ENCODE results near the gene DOK7. TPM values are rescaled to one million over a fixed set of nuclear protein-coding genes. Genes with fewer than 3 reads are reported as not detected.

The DOK7 gene
- total RNA-seq, 5 donors from 2014 or later (not counting 1 experiment from before 2014, with no cell fraction given) = 0.22 to 0.58 (median 0.36) TPM; not detected in 2

GRCh38 chr4:3481113-3481531, 18.0 kb downstream of the DOK7 start:
- no peaks in the 10 kb centered on the region for H3K9me3 ChIP-seq
- no peaks in the 10 kb centered on the region for H3K9me3 Mint-ChIP-seq
- 39% methylated on average over 5 of the region's 5 CpGs for WGBS (ENCODE audit: insufficient coverage)
- H3K27ac Mint-ChIP-seq = no peak overlapping the region
- H3K27me3 Mint-ChIP-seq = peaks cover 13 to 36% of the 10 kb centered on the region in 2 donors
- H3K4me3 ChIP-seq (ENCODE audit: control insufficient read depth in 1 of 2, extremely low read depth in 1 of 2, low read length in 1 of 2) = no peak overlapping the region
- no peaks in the 10 kb centered on the region for H3K36me3 Mint-ChIP-seq
- H3K4me1 ChIP-seq (ENCODE audit: control insufficient read depth in 1 of 2, extremely low read depth in 1 of 2, insufficient read depth in 2 of 2, low read length in 2 of 2) = peaks cover 0 to 28% of the 10 kb centered on the region in 2 experiments
- ATAC-seq (replicated peaks in 1 of 4) (peak in 1 of 4 experiments; percentile 19), DNase-seq (no peak)
- peaks cover 0 to 96% of the 10 kb centered on the region in 2 experiments for H3K27me3 ChIP-seq (replicated peaks in 1 of 2; ENCODE audit: control insufficient read depth in 2 of 2, extremely low read depth in 1 of 2, insufficient read depth in 2 of 2, low read length in 1 of 2)
- H3K36me3 ChIP-seq (ENCODE audit: control insufficient read depth in 2 of 2, extremely low read depth in 1 of 2, insufficient read depth in 1 of 2, low read length in 1 of 2) = no peaks in the 10 kb centered on the region
- H3K27ac ChIP-seq (ENCODE audit: low read length) = no peak overlapping the region
- peaks cover 0 to 6% (median 1%) of the 10 kb centered on the region in 3 donors for H3K4me1 Mint-ChIP-seq
- POLR2A ChIA-PET = no interaction called here
- no peak overlapping the region for H3K4me3 Mint-ChIP-seq
- CTCF ChIA-PET = interaction anchor here (0.8 to 1.1 kb wide), 4 partner anchors 135 to 288 kb away, joined by 3 to 6 read pairs (median 4); no protein-coding TSS in a partner anchor

- 54% methylated on average over 18 of the region's 19 CpGs for WGBS (ENCODE audit: insufficient coverage)
- no peak overlapping the region for H3K27ac ChIP-seq (ENCODE audit: low read length)
- CTCF ChIA-PET = no interaction called here
- no peak overlapping the region for H3K4me3 Mint-ChIP-seq
- H3K9me3 ChIP-seq = no peaks in the 10 kb centered on the region
- H3K4me1 Mint-ChIP-seq = peaks cover 0 to 8% (median 1%) of the 10 kb centered on the region in 3 donors
- H3K27ac Mint-ChIP-seq = no peak overlapping the region
- peaks cover 17 to 34% of the 10 kb centered on the region in 2 donors for H3K27me3 Mint-ChIP-seq
- no peak overlapping the region for H3K4me3 ChIP-seq (ENCODE audit: control insufficient read depth in 1 of 2, extremely low read depth in 1 of 2, low read length in 1 of 2)
- no peaks in the 10 kb centered on the region for H3K9me3 Mint-ChIP-seq
- peaks cover 0 to 28% of the 10 kb centered on the region in 2 experiments for H3K4me1 ChIP-seq (ENCODE audit: control insufficient read depth in 1 of 2, extremely low read depth in 1 of 2, insufficient read depth in 2 of 2, low read length in 2 of 2)
- H3K36me3 ChIP-seq (ENCODE audit: control insufficient read depth in 2 of 2, extremely low read depth in 1 of 2, insufficient read depth in 1 of 2, low read length in 1 of 2) = no peaks in the 10 kb centered on the region
- DNase-seq = no peak
- ATAC-seq (replicated peaks in 1 of 4) = no peak
- no peaks in the 10 kb centered on the region for H3K36me3 Mint-ChIP-seq
- POLR2A ChIA-PET = no interaction called here
- H3K27me3 ChIP-seq (replicated peaks in 1 of 2; ENCODE audit: control insufficient read depth in 2 of 2, extremely low read depth in 1 of 2, insufficient read depth in 2 of 2, low read length in 1 of 2) = peaks cover 0 to 97% of the 10 kb centered on the region in 2 experiments
Measured at GRCh38 chr4:3481783-3482393, 18.8 kb downstream of the DOK7 start.

DNA sequence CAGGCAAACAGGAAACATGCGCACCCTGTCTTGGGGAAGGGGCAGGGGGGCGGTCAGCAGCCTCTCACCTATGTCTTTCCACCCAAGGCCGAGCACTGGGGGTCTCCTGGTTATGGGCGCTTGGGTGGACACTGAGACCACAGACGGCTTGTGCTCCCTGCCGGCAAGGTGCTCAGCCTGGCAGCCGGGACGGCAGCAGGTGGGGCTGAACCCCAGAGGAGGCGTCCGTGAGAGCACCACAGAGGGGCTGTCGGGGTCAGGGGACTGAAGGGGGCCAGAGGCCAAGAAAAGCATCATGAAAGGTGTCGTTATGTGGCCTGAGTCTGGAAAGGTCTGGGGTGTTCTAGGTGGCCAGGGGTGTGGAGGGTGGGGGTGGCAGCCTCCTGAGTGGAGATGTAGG, 19.6 kb downstream of the DOK7 start:
- ChIA-PET CTCF (no interaction called here), POLR2A (no interaction called here)
- H3K4me1 Mint-ChIP-seq = peaks cover 0 to 8% (median 1%) of the 10 kb centered on the region in 3 donors
- no peak overlapping the region for H3K4me3 Mint-ChIP-seq
- no peak overlapping the region for H3K27ac Mint-ChIP-seq
- no peaks in the 10 kb centered on the region for H3K36me3 Mint-ChIP-seq
- H3K9me3 ChIP-seq = no peaks in the 10 kb centered on the region
- H3K4me3 ChIP-seq (ENCODE audit: control insufficient read depth in 1 of 2, extremely low read depth in 1 of 2, low read length in 1 of 2) = no peak overlapping the region
- H3K9me3 Mint-ChIP-seq = no peaks in the 10 kb centered on the region
- peaks cover 0 to 93% of the 10 kb centered on the region in 2 experiments for H3K27me3 ChIP-seq (replicated peaks in 1 of 2; ENCODE audit: control insufficient read depth in 2 of 2, extremely low read depth in 1 of 2, insufficient read depth in 2 of 2, low read length in 1 of 2)
- H3K36me3 ChIP-seq (ENCODE audit: control insufficient read depth in 2 of 2, extremely low read depth in 1 of 2, insufficient read depth in 1 of 2, low read length in 1 of 2) = no peaks in the 10 kb centered on the region
- no peak for DNase-seq
- ATAC-seq (replicated peaks in 1 of 4) = no peak
- peaks cover 17 to 31% of the 10 kb centered on the region in 2 donors for H3K27me3 Mint-ChIP-seq
- WGBS (ENCODE audit: insufficient coverage) = 84% methylated on average over 11 of the region's 12 CpGs
- peaks cover 0 to 28% of the 10 kb centered on the region in 2 experiments for H3K4me1 ChIP-seq (ENCODE audit: control insufficient read depth in 1 of 2, extremely low read depth in 1 of 2, insufficient read depth in 2 of 2, low read length in 2 of 2)
- H3K27ac ChIP-seq (ENCODE audit: low read length) = no peak overlapping the region

DNA sequence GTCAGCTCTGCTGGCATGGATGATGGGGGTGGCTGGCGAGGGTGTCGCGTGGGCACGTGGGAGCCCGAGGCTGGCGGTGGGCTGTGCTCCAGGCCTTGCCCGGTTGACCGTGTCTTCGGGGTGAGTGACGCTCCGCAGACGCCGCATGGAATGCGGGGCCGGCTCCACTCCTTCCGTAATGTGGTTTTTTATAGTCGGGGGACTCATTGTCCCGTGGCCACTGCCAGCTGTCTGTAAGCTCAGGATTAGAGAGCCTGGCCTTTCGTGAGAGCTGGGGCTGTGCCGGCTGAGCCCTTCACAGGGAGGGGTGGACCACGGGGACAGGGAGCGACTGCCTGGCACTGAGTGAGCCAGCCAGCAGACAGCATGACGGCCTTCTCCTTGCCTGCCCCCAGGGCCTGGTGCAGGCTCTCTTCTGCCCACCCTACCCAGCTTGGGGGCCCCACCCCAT, 20.4 kb downstream of the DOK7 start:
- H3K4me3 ChIP-seq (ENCODE audit: control insufficient read depth in 1 of 2, extremely low read depth in 1 of 2, low read length in 1 of 2) = no peak overlapping the region
- H3K9me3 ChIP-seq = no peaks in the 10 kb centered on the region
- Mint-ChIP-seq H3K27me3 (peaks cover 17 to 32% of the 10 kb centered on the region in 2 donors), H3K4me1 (peaks cover 0 to 8% (median 1%) of the 10 kb centered on the region in 3 donors), H3K36me3 (no peaks in the 10 kb centered on the region), H3K4me3 (no peak overlapping the region), H3K9me3 (no peaks in the 10 kb centered on the region), H3K27ac (no peak overlapping the region)
- DNase-seq (no peak), ATAC-seq (replicated peaks in 1 of 4) (no peak)
- H3K36me3 ChIP-seq (ENCODE audit: control insufficient read depth in 2 of 2, extremely low read depth in 1 of 2, insufficient read depth in 1 of 2, low read length in 1 of 2) = no peaks in the 10 kb centered on the region
- peaks cover 0 to 93% of the 10 kb centered on the region in 2 experiments for H3K27me3 ChIP-seq (replicated peaks in 1 of 2; ENCODE audit: control insufficient read depth in 2 of 2, extremely low read depth in 1 of 2, insufficient read depth in 2 of 2, low read length in 1 of 2)
- ChIA-PET POLR2A (no interaction called here), CTCF (interaction anchor here in 1 of 2 donors (0.7 kb wide), 1 partner anchor 405 kb away, joined by 3 read pairs; no protein-coding TSS in a partner anchor)
- no peak overlapping the region for H3K27ac ChIP-seq (ENCODE audit: low read length)
- WGBS (ENCODE audit: insufficient coverage) = 59% methylated on average over 23 of the region's 23 CpGs
- peaks cover 0 to 28% of the 10 kb centered on the region in 2 experiments for H3K4me1 ChIP-seq (ENCODE audit: control insufficient read depth in 1 of 2, extremely low read depth in 1 of 2, insufficient read depth in 2 of 2, low read length in 2 of 2)

GRCh38 chr4:3484057-3484973, 21.2 kb downstream of the DOK7 start:
- WGBS (ENCODE audit: insufficient coverage) = 67% methylated on average over 34 of the region's 45 CpGs

More at GRCh38 chr4:3484057-3484973, 21.2 kb downstream of the DOK7 start:
- no peaks in the 10 kb centered on the region for H3K36me3 Mint-ChIP-seq
- ChIA-PET POLR2A (no interaction called here), CTCF (interaction anchor here in 1 of 2 donors (0.7 kb wide), 1 partner anchor 405 kb away, joined by 3 read pairs; no protein-coding TSS in a partner anchor)
- no peak overlapping the region for H3K4me3 ChIP-seq (ENCODE audit: control insufficient read depth in 1 of 2, extremely low read depth in 1 of 2, low read length in 1 of 2)
- H3K36me3 ChIP-seq (ENCODE audit: control insufficient read depth in 2 of 2, extremely low read depth in 1 of 2, insufficient read depth in 1 of 2, low read length in 1 of 2) = no peaks in the 10 kb centered on the region
- H3K4me1 ChIP-seq (ENCODE audit: control insufficient read depth in 1 of 2, extremely low read depth in 1 of 2, insufficient read depth in 2 of 2, low read length in 2 of 2) = peaks cover 0 to 28% of the 10 kb centered on the region in 2 experiments
- H3K27ac Mint-ChIP-seq = no peak overlapping the region
- H3K9me3 ChIP-seq = no peaks in the 10 kb centered on the region
- H3K27me3 Mint-ChIP-seq = peaks cover 24 to 36% of the 10 kb centered on the region in 2 donors
- H3K27me3 ChIP-seq (replicated peaks in 1 of 2; ENCODE audit: control insufficient read depth in 2 of 2, extremely low read depth in 1 of 2, insufficient read depth in 2 of 2, low read length in 1 of 2) = peaks cover 0 to 93% of the 10 kb centered on the region in 2 experiments
- no peak for DNase-seq
- H3K4me3 Mint-ChIP-seq = no peak overlapping the region
- no peak for ATAC-seq (replicated peaks in 1 of 4)
- H3K9me3 Mint-ChIP-seq = no peaks in the 10 kb centered on the region
- H3K4me1 Mint-ChIP-seq = peaks cover 0 to 11% (median 1%) of the 10 kb centered on the region in 3 donors
- H3K27ac ChIP-seq (ENCODE audit: low read length) = no peak overlapping the region

Measured in T-cell (primary cell).